GM18867 (cell line): ENCODE data around the gene RSPH10B2.
A peak's percentile ranks its signal among the peaks of the same experiment; 100 is the strongest.
"Not testable (repeated sequence)": the region's sequence is repeated elsewhere in the genome, so short reads cannot be mapped to it uniquely, and the experiment has no call there.

Experiments used
- ATAC-seq: cut with Tn5 transposase; IDR thresholded peaks from one replicate; pipeline ENCODE4 v1.9.1; 2021; ENCODE audit warnings: mild to moderate bottlenecking, moderate library complexity; ENCODE audit not compliant: unreplicated experiment

RSPH10B2 gene

GRCh38 chr7:6781581-6781980, 27.7 kb downstream of the RSPH10B2 start:
- not testable (repeated sequence) for ATAC-seq

- not testable (repeated sequence) for ATAC-seq
These were observed 35.5 kb downstream of the RSPH10B2 start for GRCh38 chr7:6789353-6789752.

GRCh38 chr7:6792113-6792872, 38.4 kb downstream of the RSPH10B2 start:
- not testable (repeated sequence) for ATAC-seq

DNA sequence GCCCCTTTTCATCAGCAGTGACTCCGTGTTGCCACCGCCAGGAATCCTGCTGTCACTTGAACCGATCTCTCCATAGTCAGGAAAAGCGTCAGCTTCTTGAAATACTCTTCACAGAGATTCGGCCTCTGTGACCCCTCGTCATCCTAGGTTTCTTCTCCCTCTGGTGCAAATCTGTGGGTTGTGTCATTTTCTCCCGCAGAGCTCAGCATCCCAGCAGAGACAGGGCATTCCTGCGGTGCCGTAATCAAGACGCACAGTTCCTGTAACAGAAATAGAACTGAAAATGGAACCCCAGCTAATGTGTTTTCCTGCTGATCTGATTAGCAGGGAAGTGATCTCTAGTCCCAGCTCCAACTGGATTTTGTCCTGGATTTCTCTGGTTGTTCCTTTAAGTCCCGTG, 40.4 kb downstream of the RSPH10B2 start:
- ATAC-seq, result not testable (repeated sequence)

- not testable (repeated sequence) for ATAC-seq
These were observed 43.3 kb downstream of the RSPH10B2 start for GRCh38 chr7:6797218-6797617.

GRCh38 chr7:6798047-6798446, 44.1 kb downstream of the RSPH10B2 start:
- not testable (repeated sequence) for ATAC-seq

DNA sequence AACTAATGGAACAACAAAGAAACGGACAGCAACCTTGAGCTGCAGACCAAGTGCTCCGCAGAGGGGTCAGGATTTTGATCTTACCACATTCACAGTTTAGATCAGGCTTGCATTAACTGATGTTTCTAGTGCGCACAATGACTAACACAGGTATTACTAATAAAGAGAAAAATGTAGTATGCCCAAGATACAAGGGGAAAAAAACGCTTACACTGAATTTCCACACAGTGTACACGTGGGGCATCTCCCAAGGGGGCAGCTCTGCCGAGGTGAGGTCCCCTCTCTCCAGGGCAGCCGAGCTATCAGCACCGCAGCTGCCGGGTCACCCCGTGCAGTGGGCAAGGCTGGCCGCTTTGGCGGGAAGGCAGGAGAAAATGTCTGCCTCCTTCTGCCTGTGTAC, 46.0 kb downstream of the RSPH10B2 start:
- ATAC-seq, result not testable (repeated sequence)

DNA sequence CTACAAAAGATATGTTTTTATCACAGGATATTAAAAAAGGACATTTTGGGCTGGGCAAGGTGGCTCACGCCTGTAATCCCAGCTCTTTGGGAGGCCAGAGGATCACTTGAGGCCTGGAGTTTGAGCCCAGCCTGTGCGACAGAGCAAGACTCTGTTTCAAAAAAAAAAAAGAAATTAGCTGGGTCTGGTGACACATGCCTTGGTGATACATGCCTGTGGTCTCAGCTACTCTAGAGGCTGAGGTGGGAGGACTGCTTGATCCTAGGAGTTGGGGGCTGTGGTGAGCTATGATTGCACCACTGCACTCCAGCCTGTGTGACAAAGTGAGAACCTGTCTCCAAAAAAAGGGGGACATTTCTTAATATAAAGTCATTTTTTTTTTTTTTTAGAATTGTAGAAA, 46.4 kb downstream of the RSPH10B2 start:
- ATAC-seq, result not testable (repeated sequence)

GRCh38 chr7:6807393-6807918, 53.6 kb downstream of the RSPH10B2 start:
- ATAC-seq, result not testable (repeated sequence)

- ATAC-seq, result not testable (repeated sequence)
These were observed 54.1 kb downstream of the RSPH10B2 start for GRCh38 chr7:6807959-6808358.

- ATAC-seq, result not testable (repeated sequence)
These were observed 59.1 kb downstream of the RSPH10B2 start for GRCh38 chr7:6813011-6813410.

- ATAC-seq, result not testable (repeated sequence)
These were observed 61.6 kb downstream of the RSPH10B2 start for GRCh38 chr7:6815470-6815869.

DNA sequence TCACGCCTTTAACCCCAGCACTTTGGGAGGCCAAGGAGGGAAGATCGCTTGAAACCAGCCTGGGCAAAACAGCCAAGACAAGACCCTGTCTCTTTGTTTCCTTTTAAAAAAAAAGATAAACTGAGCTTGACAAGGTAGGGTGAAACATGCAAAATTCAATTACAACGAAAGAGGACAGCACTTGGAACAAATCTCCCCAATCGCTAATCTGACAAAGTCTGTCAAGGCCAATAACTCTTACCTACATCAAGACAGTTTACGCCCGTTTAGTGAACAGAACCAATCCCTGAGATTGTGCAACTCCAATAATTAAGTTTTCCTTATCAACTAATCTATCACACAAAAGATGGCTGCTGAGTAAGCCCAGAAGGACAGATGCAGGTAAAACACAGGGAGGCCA, 67.7 kb downstream of the RSPH10B2 start:
- not testable (repeated sequence) for ATAC-seq

DNA sequence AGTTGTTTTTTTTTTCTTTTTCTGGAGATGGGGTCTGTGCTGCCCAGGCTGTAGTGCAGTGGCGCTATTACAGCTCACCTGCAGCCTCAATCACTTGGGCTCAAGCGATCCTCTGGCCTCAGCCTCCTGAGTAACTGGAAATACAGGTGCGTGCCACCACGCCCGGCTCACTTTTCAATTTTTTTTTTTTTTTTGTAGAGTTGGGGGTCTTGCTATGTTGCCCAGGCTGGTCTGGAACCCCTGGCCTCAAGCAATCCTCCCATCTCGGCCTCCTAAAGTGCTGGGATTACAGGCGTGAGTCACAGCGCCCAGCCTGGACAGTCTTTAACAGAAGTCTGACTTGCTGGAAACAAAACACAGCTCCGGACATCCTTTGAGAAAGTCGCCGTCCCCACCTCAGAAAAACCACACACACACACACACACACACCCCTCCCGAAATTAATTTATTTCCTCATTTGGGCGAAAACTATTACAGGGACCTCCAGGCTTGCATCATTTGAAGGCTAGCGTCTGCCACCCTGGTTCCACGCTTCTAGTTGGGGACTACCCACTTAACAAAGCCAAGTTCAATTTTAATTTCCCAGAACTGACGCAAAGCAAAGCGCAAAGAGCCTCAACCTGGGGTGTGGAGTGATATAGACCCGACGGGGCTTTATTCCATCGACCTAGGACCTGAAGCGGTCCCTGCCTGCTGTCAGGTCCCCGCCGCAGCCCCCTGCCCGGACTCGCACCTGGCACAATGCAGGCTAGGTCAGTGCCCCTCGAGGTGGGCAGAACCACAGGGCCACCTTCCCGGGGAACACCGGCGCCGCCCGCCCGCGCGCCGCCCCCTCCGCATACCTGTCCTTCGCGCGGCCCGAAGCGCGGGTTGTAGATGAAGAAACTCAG, 71.6 kb downstream of the RSPH10B2 start:
- ATAC-seq, result peak; percentile 53

DNA sequence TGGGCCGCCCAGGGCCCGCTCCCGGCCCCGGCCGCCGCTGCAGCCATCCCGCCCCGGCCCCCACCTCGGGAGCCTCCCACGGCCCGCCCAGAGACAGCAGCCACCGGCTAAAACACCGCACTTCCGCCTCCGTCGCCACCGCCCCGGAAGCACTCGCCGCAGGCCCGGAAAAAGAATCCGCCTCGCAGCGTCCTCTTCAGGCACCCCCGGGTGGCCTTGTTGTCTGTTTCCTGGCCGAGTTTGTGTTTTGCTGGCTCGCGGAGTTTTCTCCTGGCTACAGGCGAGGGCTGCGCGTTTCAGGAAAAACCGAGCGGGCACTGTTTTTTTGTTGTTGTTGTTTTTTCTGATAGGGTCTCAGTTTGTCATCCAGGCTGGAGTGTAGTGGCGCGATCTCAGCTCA, 72.2 kb downstream of the RSPH10B2 start, which contains the start of gene CCZ1B:
TSS of gene CCZ1B (minus strand) at position 125 of the 400 bp plus-strand sequence. CDS start at position 47, 78 bp downstream.
- ATAC-seq, result peak; percentile 99

DNA sequence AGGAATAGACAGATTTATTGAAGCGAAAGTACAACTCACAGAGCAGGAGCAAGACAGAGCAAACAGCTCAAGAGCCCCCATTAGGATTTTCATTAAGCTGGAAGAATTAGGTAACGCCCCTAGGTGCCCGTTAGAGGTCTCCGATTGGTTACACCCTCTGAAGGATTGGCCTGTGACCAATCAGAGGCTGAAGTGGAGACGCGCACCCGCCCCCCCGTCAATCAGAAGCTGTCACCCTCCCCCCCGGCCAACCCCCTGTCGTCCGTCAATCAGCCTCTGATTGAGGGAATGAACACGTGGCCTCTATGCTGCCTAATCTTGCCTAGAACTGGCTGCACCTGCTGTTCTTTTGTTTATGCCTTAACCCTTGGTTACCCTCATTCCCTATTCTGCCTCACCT, 73.3 kb downstream of the RSPH10B2 start:
- not testable (repeated sequence) for ATAC-seq

- ATAC-seq, result not testable (repeated sequence)
These were observed 75.7 kb downstream of the RSPH10B2 start for GRCh38 chr7:6829616-6830015.

DNA sequence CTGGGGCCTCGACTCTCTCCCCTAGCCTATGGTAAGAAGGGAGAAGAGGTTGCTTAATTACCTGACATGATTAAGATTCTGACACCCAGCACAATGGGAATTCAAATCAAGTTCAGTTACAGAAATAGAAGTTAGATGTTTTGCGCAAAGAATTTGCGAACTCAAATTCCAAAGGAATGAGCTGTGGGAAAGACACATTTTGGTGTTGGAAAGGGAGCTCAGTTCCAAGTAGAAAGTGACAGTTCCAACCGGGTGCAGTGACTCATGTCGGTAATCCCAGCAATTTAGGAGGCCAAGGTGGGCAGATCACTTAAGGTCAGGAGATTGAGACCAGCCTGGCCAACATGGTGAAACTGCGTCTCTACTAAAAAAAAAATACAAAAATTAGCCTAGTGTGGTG, 76.1 kb downstream of the RSPH10B2 start:
- not testable (repeated sequence) for ATAC-seq

GRCh38 chr7:6831018-6831725, 77.3 kb downstream of the RSPH10B2 start:
- no peak for ATAC-seq

DNA sequence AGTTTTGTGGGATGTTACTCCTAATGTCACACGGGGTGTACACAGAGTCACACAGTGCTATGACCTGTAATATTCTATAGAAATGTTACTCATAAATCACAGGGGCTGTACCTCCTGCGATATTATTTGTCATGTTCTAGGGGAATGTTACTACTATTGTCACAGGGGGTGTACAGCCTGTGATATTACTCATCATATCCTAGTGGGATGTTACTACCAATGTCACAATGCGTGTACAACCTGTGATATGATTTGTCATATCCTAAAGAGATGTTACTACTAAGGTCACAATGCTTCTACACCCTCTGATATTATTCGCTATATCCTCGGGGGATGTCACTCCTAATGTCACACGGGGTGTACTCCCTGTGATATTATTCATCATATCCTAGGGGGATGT, 79.7 kb downstream of the RSPH10B2 start:
- ATAC-seq, result no peak

DNA sequence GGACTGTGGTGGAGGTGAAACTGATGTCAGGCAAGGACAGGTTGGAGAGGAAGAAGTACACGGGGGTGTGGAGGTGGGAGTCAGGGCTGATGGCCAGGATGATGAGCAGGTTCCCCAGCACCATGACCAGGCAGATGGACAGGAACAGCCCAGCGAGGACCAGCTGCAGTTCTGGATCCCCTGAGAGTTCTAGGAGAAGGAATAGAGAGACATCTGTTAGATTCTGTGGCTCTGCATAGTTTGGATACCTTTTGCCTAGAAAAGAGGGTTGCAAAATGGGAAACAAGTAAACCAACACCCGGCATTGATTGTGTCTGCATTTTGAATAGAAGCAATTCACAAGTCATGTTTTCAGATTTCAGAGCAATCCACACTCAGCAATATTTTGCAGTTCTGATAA, 81.6 kb downstream of the RSPH10B2 start:
- not testable (repeated sequence) for ATAC-seq
